ENCODE measurements around the gene CFAP210.

- TF ChIP-seq CTCF (IDR thresholded peaks at IDR 0.05) (no peak), NR3C1 (IDR thresholded peaks at IDR 0.05) (no peak), RAD21 (conservative IDR thresholded peaks at IDR 0.05 in 1 of 2, IDR thresholded peaks at IDR 0.05 in 1 of 2) (0 out of 5 replicates have a peak, but pooled peaks of 1 of the 2 experiments have one; percentile 11), MAFK (IDR thresholded peaks at IDR 0.05; ENCODE audit: partially characterized antibody) (no peak)
These were observed at the start of gene CFAP210, which contains the start of gene PHOSPHO2 for GRCh38 chr2:169694113-169694893.
